ENCODE measurements around the gene FAF1.

DNA sequence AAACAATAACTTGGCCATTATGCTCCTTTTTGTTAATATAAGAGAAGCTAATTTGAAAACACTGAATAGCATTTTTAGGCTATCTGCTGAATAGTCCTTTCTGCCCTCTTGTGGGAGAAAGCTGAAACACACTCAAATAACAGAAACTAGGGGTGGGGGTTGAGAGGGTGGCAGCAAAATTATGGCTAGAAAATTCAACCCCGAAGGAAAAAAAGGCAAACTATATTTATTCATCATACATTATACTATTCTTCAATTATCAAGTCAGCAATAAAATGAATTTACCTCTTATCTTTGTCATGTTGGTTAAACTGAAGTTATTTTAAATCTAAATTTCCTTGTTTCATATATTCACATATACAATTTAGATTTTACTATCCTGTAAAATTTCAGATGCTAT lies 255.9 kb downstream of the FAF1 start:
- TF ChIP-seq CTCF (IDR thresholded peaks at IDR 0.05): peak; percentile 17 to 71 (median 58)
- TF ChIP-seq EP300 (IDR thresholded peaks at IDR 0.05): no peak
- no peak for TF ChIP-seq POLR2AphosphoS5 (IDR thresholded peaks at IDR 0.05)
- TF ChIP-seq POLR2A (IDR thresholded peaks at IDR 0.05): no peak
